SU-DHL-6 (cell line): Measurements from ENCODE around the gene CDK4.

Experiments
- H2AFZ ChIP-seq: fragments of 200-600 bp; sonication (generic); 2 replicates; pipeline ENCODE4 v1.6.1; 2014; ENCODE audit warnings: low read depth, mild to moderate bottlenecking, moderate library complexity, mixed read lengths, antibody characterized with exemption, low read length; ENCODE audit not compliant: severe bottlenecking
- H3F3A ChIP-seq: fragments of 200-600 bp; shearing (Covaris generic); 2 replicates; pipeline ENCODE4 v1.6.0; 2016; ENCODE audit warnings: antibody characterized with exemption, mild to moderate bottlenecking; ENCODE audit not compliant: insufficient read depth
- H3K27ac ChIP-seq: fragments of 200-600 bp; sonication (generic); 2 replicates; pipeline ENCODE4 v1.5.1; 2016; ENCODE audit warnings: low read depth, mild to moderate bottlenecking, low read length, moderate library complexity, mixed read lengths
- H3K27me3 ChIP-seq: fragments of 200-600 bp; sonication (generic), shearing (Covaris generic); 2 replicates; pipeline ENCODE4 v1.6.0; 2014; ENCODE audit warnings: mild to moderate bottlenecking, low read length
- H3K36me3 ChIP-seq: fragments of 200-600 bp; sonication (generic); 2 replicates; pipeline ENCODE4 v1.6.1; 2014; ENCODE audit warnings: mild to moderate bottlenecking, low read length, mixed read lengths
- H3K4me2 ChIP-seq: fragments of 300-600, 200-600 bp; shearing (Covaris generic), sonication (generic); 2 replicates; pipeline ENCODE4 v1.6.0; 2014; ENCODE audit warnings: low read length, low read depth, mild to moderate bottlenecking; ENCODE audit not compliant: poor library complexity, severe bottlenecking
- H3K4me3 ChIP-seq: fragments of 200-600 bp; sonication (generic); 2 replicates; pipeline ENCODE4 v1.5.1; 2014; ENCODE audit warnings: antibody characterized with exemption, low read length, mild to moderate bottlenecking, mixed read lengths; ENCODE audit not compliant: insufficient read depth, poor library complexity, severe bottlenecking
- H3K79me2 ChIP-seq: fragments of 200-600 bp; sonication (generic); 2 replicates; pipeline ENCODE4 v1.6.1; 2014; ENCODE audit warnings: mild to moderate bottlenecking, low read length, moderate library complexity; ENCODE audit not compliant: insufficient read depth
- H3K9ac ChIP-seq: fragments of 200-600 bp; sonication (generic); 2 replicates; pipeline ENCODE4 v1.7.0; 2014; ENCODE audit warnings: mild to moderate bottlenecking, low read length
- H3K9me2 ChIP-seq: fragments of 200-600 bp; sonication (generic); replicated peaks from 2 replicates; pipeline ENCODE4 v1.6.1; 2014; ENCODE audit warnings: low read length; ENCODE audit not compliant: insufficient read depth
- H3K9me3 ChIP-seq: fragments of 200-600 bp; sonication (generic); 2 replicates; pipeline ENCODE4 v1.6.1; 2014; ENCODE audit warnings: low read length, mixed read lengths; ENCODE audit not compliant: insufficient read depth
- H4K20me1 ChIP-seq: fragments of 200-600 bp; sonication (generic); 2 replicates; pipeline ENCODE4 v1.6.1; 2014; ENCODE audit warnings: low read depth, mild to moderate bottlenecking, antibody characterized with exemption, low read length, moderate library complexity, mixed read lengths
- EZH2phosphoT487 ChIP-seq: fragments of 200-600 bp; sonication (generic), shearing (Covaris generic); conservative IDR thresholded peaks from 2 replicates; pipeline ENCODE4 v1.6.1; 2018; ENCODE audit warnings: mild to moderate bottlenecking, antibody characterized with exemption, low read length, moderate library complexity, mixed read lengths
- TF ChIP-seq, protein P1 (sequence below): fragments of 200-600 bp; sonication (generic); IDR thresholded peaks from one replicate; pipeline ENCODE4 v1.5.1; 2017; ENCODE audit warnings: antibody characterized with exemption, mild to moderate bottlenecking, low read length, moderate library complexity; ENCODE audit not compliant: insufficient read depth, poor library complexity, severe bottlenecking

The CDK4 gene

DNA sequence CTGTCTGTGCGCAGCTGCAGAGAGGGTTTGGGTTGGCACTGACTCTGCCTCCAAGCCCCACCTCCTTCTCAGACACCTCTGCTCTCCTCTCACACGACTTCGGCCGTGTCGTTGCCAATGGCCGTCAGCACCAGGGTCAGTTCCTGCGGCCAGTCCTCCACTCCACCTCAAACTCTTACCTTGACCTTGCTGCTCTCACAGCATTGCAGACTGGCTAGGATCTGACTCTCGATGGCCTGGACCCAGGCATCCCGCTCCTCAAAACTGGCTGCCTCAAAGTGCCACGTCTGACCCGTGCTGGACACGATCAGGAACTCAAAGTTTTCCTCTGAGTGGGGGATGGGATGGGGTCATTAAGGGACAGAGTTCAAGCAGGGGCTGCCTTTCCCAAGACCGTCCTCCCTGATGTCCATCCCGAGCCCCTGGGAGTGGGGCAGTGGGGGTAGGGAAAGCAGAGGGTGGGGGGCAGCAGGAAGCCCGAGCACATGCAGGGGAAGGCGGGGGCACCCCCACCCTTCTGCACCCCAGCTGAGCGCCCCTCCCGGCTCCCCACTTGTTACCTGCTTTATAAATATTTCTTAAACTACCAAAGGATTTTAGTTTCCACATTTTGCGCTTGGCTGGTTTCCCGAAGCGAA lies 24.2 kb downstream of the CDK4 start:
- Histone ChIP-seq H3K36me3 (peaks cover 3% of the 10 kb centered on the region; the same call in 1 of the 2 replicates), H4K20me1 (no peaks in the 10 kb centered on the region), H2AFZ (no peak overlapping the region), H3K27ac (no peak overlapping the region), H3K4me3 (no peak overlapping the region), H3K9me2 (no peaks in the 10 kb centered on the region), H3K79me2 (no peaks in the 10 kb centered on the region), H3K9me3 (no peaks in the 10 kb centered on the region), H3F3A (no peaks in the 10 kb centered on the region), H3K9ac (no peak overlapping the region), H3K27me3 (no peaks in the 10 kb centered on the region), H3K4me2 (no peak overlapping the region)
- TF ChIP-seq, protein P1, sequence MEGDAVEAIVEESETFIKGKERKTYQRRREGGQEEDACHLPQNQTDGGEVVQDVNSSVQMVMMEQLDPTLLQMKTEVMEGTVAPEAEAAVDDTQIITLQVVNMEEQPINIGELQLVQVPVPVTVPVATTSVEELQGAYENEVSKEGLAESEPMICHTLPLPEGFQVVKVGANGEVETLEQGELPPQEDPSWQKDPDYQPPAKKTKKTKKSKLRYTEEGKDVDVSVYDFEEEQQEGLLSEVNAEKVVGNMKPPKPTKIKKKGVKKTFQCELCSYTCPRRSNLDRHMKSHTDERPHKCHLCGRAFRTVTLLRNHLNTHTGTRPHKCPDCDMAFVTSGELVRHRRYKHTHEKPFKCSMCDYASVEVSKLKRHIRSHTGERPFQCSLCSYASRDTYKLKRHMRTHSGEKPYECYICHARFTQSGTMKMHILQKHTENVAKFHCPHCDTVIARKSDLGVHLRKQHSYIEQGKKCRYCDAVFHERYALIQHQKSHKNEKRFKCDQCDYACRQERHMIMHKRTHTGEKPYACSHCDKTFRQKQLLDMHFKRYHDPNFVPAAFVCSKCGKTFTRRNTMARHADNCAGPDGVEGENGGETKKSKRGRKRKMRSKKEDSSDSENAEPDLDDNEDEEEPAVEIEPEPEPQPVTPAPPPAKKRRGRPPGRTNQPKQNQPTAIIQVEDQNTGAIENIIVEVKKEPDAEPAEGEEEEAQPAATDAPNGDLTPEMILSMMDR: no peak
- TF ChIP-seq EZH2phosphoT487: no peak

DNA sequence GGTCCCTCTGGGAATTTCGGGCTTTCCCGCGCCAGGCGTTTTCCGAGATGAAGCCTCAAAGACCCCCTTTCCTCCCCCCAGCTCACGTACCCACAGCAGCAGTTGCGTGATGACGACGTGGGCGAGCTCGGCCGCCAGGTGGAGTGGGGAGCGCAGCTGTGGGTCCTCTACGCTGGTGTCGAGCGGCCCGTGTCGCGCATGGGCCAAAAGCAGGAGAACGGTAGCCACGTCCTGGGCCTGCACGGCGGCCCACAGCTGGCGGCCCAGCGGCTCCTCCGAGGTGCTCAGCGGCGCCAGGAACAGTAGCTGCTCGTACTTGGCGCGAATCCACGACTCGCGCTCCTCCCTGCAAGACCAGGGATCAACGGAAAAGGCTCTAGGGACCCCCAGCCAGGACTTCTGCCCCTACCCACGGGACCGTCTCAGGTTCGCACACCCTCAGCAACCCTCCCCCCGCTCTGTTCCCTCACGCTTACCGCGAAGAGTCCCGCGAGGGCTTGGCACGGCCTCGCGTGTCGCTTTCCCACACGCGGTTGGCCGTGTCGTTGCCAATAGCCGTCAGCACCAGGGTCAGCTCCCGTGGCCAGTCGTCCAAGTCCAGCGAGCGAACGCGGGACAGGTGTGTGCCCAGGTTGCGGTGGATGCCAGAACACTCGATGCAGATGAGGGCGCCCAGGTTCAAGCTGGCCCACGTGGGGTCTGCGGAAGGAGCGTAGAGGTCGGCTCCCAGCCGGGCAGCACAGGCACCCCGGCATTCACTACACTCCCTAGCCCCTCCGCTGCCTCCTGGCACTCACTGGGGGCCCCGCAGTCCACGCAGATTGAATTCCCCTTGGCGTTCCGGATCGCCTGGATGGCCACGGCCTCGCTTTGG lies 25.0 kb downstream of the CDK4 start:
- Histone ChIP-seq H3K36me3 (peaks cover 3% of the 10 kb centered on the region; the same call in 1 of the 2 replicates), H3K79me2 (no peaks in the 10 kb centered on the region), H3K4me3 (no peak overlapping the region), H2AFZ (no peak overlapping the region), H3F3A (no peaks in the 10 kb centered on the region), H3K9ac (no peak overlapping the region), H4K20me1 (no peaks in the 10 kb centered on the region), H3K27ac (no peak overlapping the region), H3K4me2 (no peak overlapping the region), H3K27me3 (no peaks in the 10 kb centered on the region), H3K9me3 (no peaks in the 10 kb centered on the region), H3K9me2 (no peaks in the 10 kb centered on the region)
- TF ChIP-seq EZH2phosphoT487: no peak

DNA sequence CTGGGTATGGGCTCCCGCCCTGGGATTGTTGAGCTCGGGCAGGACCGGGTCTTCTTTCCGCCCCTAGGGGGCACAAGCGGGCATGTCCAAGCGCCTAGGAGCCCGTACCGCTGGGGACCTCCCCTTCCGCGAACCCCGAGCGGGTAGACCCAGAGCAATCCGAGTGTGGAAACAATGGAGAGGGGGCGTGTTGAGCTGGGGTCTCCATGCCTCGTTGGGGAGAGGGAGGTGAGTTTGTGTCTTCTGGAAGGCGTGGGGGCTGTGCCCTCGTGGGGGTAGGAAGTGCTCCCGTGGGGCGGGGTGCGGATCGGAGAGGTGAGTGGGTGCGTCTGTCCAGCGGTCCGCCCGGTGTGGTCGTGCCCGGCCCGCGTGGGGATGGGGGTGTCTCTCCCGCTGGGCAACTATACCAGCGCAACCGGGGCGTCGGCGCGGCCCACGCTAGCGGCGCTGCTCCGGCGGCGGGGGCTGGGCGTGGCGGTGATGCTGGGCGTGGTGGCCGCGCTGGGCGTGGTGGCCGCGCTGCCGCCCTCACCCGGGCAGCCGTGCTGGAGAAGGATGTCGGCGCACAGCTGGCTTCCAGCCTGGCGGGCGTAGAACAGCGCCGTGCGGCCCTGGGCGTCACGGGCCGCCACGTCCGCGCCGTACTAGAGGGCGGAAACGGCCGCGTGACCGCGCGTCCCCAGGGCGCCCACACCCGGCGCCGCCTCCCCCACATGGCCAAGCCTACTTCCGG lies 25.8 kb downstream of the CDK4 start:
- no peaks in the 10 kb centered on the region for H4K20me1 ChIP-seq
- H2AFZ ChIP-seq: no peak overlapping the region
- no peaks in the 10 kb centered on the region for H3K79me2 ChIP-seq
- H3F3A ChIP-seq: no peaks in the 10 kb centered on the region
- 0 out of 2 replicates have a peak, but pooled peaks cover 3% of the 10 kb centered on the region for H3K36me3 ChIP-seq
- H3K27ac ChIP-seq: no peak overlapping the region
- H3K4me2 ChIP-seq: no peak overlapping the region
- no peak overlapping the region for H3K9ac ChIP-seq
- H3K27me3 ChIP-seq: no peaks in the 10 kb centered on the region
- no peaks in the 10 kb centered on the region for H3K9me3 ChIP-seq
- no peak overlapping the region for H3K4me3 ChIP-seq
- no peaks in the 10 kb centered on the region for H3K9me2 ChIP-seq
- TF ChIP-seq EZH2phosphoT487: no peak
- TF ChIP-seq, protein P1: peak; percentile 20
